Measurements from ENCODE around the gene ATP6V1B1. TPM values are rescaled to one million over a fixed set of nuclear protein-coding genes. Genes with fewer than 3 reads are reported as not detected.
"Not testable (repeated sequence)": the region's sequence is repeated elsewhere in the genome, so short reads cannot be mapped to it uniquely, and the experiment has no call there.

The ATP6V1B1 gene
- total RNA-seq, 2 donors from 2014 or later: not detected

DNA sequence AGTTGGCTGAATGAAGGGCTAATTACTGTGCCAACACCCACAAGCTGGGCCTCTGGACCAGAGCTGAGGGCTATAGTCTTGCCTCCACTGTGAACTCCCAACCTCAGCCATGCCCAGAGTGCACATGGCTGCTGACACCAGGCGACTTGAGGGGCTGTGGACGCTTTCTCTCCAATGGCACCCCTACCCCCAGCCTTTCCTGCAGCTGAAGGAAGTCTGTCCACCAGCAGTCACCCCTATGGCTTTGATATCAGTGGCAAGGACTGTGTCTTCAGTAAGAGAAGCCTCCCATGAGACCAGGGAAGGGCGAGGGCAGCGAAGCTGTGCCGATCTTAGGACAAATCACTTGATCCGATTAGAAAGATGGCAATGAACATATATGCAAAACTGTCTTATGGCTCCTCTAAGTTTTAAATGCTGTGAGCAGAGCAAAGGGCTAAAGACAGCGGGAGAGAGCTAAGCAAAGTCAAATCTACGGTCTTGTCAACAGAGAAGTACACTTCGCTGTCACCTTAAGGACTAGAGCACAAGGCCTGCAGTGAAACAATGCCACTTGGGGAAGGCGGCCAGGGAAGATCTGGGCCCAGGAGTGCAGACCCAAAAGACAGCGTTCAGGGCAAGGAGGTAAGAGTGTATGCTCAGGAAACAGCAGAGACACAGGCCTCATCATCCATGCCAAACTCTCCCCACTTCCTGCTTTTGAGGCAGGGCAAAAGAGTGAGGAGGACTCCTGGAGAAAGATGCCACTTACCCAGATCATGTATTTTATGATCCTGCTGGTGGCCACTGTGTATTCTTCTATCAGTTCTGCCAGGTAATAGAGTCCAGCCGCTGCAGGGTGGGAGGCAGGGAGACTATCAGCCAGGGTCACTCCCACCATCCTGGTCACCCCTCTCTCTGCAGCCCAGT, 57.5 kb downstream of the ATP6V1B1 start:
- Histone ChIP-seq H3K27me3 (no peaks in the 10 kb centered on the region), H3K4me3 (peak overlapping the region; percentile 99), H3K27ac (no peak overlapping the region), H3K9ac (ENCODE audit: low read depth in 2 of 2, low read length in 2 of 2) (peak overlapping the region; percentile 26 to 81), H3K36me3 (peaks cover 5% of the 10 kb centered on the region), H3K4me1 (peaks cover 9% of the 10 kb centered on the region), H3K9me3 (no peaks in the 10 kb centered on the region)
- TF ChIP-seq, protein P1, sequence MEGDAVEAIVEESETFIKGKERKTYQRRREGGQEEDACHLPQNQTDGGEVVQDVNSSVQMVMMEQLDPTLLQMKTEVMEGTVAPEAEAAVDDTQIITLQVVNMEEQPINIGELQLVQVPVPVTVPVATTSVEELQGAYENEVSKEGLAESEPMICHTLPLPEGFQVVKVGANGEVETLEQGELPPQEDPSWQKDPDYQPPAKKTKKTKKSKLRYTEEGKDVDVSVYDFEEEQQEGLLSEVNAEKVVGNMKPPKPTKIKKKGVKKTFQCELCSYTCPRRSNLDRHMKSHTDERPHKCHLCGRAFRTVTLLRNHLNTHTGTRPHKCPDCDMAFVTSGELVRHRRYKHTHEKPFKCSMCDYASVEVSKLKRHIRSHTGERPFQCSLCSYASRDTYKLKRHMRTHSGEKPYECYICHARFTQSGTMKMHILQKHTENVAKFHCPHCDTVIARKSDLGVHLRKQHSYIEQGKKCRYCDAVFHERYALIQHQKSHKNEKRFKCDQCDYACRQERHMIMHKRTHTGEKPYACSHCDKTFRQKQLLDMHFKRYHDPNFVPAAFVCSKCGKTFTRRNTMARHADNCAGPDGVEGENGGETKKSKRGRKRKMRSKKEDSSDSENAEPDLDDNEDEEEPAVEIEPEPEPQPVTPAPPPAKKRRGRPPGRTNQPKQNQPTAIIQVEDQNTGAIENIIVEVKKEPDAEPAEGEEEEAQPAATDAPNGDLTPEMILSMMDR (IDR thresholded peaks at IDR 0.05): no peak
- intact Hi-C loops (cut with DNase I): no loop called here
- no peak for DNase-seq

DNA sequence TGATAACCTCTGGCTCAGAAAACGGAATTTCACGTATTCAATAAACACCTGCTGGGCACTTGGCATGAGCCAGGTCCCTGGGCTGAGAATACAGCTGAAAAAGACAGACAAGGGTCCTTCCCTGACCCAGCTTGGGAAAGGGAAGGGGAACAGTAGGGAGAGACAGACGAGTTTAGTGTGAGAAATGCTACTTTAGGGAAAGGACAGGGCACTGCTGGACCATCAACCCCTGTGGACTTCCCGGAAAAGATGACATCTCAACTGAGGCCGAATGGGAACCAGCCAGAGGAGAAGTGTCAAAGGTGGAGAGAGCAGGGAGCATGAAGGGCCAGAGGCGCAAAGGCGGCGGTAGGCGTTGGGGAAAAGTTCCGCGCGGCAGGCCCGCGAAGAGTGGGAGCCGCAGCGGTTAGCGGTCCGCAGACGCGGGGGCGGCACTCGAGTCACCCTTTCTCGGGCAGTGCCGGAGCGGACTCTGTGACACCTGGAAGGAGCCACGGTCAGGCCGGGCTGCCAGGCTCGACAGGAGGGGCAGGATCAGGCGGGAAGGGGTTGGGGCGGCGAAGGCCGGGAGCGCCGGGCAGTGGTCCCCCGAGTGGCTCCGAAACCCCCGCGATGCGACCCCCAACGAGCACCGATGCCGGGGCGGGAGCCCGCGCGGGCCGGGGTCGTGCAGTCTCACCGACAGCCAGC, 58.5 kb downstream of the ATP6V1B1 start:
- peaks cover 9% of the 10 kb centered on the region for H3K4me1 ChIP-seq
- TF ChIP-seq, protein P1 (IDR thresholded peaks at IDR 0.05): no peak
- peaks cover 5% of the 10 kb centered on the region for H3K36me3 ChIP-seq
- H3K9me3 ChIP-seq: no peaks in the 10 kb centered on the region
- H3K9ac ChIP-seq (ENCODE audit: low read depth in 2 of 2, low read length in 2 of 2): peak overlapping the region; percentile 81 to 93
- peak overlapping the region; percentile 58 for H3K27ac ChIP-seq
- peak overlapping the region; percentile 99 for H3K4me3 ChIP-seq
- H3K27me3 ChIP-seq: no peaks in the 10 kb centered on the region
- DNase-seq: no peak
- intact Hi-C loops (cut with DNase I): no loop called here

DNA sequence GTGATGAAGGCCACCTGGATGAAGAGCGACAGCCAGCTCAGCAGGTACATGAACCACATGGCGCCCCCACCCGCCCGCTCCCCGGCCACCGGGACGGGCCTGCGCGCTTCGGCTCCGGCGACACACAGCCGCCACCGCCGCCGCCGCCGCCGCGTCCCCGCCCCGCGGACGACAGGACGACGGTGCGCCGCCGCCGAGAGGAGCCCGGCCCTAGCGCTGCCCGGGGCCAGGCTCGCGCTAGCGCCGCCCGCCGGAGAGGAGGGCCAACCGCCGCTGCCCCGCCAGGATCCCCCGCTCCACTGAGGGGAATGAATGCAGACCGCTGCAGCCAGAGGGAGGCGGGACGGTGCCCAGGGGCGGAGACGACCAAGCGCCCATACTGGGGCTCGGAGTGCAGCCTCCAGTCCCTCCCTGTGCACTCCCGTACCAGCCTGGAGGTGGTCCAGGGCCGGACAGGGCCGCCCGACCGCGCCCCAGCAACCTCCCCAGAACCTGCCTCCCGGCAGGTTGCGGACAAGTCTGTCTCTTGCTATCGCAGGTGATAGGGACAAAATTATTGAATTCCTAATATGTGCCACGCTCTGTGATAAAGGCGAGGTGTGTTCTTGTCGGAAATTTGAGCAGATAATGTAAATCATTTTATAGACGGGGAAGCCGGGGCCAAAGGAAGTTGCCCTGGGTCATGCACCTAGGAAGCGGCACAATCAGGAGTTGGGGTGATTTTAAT, 59.2 kb downstream of the ATP6V1B1 start, which contains the start of gene TEX261:
Gene TEX261, minus strand, starts transcription at position 175 of the 727 bp plus-strand sequence. Its CDS starts 116 bp downstream, at position 59.
- peak within 1 kb of the TSS; percentile 81 to 93 for H3K9ac ChIP-seq (ENCODE audit: low read depth in 2 of 2, low read length in 2 of 2)
- H3K27me3 ChIP-seq: no peaks in the 10 kb centered on the region
- no peaks in the 10 kb centered on the region for H3K9me3 ChIP-seq
- TF ChIP-seq, protein P1 (IDR thresholded peaks at IDR 0.05): peak; percentile 37
- intact Hi-C loops (cut with DNase I): no loop called here
- H3K4me3 ChIP-seq: peak within 1 kb of the TSS; percentile 99
- peak within 1 kb of the TSS; percentile 73 for H3K27ac ChIP-seq
- peaks cover 5% of the 10 kb centered on the region for H3K36me3 ChIP-seq
- peaks cover 9% of the 10 kb centered on the region for H3K4me1 ChIP-seq
- DNase-seq: peak; percentile 90

DNA sequence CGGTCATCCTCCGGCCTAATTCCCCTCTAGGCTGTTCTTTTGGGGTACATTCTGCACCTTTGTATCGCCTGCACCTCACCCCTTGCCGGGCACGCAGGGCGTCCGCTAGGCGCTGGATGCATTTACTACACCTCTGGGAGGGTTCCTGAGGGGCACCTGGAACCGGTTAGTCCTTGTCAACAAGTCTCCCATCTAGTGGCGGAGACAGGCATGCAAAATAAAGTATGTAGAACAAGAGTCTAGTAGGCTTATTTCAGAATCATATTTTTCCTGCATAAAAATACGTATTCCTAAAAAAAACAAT, 59.7 kb downstream of the ATP6V1B1 start:
- Histone ChIP-seq H3K9ac (ENCODE audit: low read depth in 2 of 2, low read length in 2 of 2) (peak overlapping the region; percentile 78 to 93), H3K4me1 (peaks cover 9% of the 10 kb centered on the region), H3K36me3 (peaks cover 5% of the 10 kb centered on the region), H3K27me3 (no peaks in the 10 kb centered on the region), H3K9me3 (no peaks in the 10 kb centered on the region), H3K4me3 (peak overlapping the region; percentile 99), H3K27ac (peak overlapping the region; percentile 73)
- intact Hi-C loops (cut with DNase I): no loop called here
- TF ChIP-seq, protein P1 (IDR thresholded peaks at IDR 0.05): no peak
- DNase-seq: peak; percentile 70

DNA sequence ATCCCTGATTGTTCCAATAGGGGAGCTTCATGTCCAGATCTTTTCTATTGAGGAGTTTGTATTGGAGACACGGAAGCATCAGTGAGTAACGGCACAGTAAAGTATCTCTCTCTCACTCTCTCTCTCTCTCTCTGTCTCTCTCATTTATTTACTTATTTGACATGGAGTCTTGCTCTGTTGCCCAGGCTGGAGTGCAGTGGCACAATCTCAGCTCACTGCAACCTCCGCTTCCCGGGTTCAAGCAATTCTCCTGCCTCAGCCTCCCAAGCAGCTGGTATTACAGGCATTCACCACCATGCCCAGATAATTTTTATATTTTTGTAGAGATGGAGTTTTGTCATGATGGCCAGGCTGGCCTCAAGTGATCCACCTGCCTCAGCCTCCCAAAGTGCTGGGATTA, 63.2 kb downstream of the ATP6V1B1 start:
- H3K9me3 ChIP-seq; H3K27ac ChIP-seq; H3K36me3 ChIP-seq; H3K4me3 ChIP-seq; H3K27me3 ChIP-seq; H3K9ac ChIP-seq (ENCODE audit: low read depth in 2 of 2, low read length in 2 of 2); DNase-seq; intact Hi-C loops (cut with DNase I); H3K4me1 ChIP-seq: not testable (repeated sequence)
